MCF 10A (cell line): Measurements from ENCODE around the gene ZNF407. TPM values are rescaled to one million over a fixed set of nuclear protein-coding genes. Genes with fewer than 3 reads are reported as not detected.

ENCODE experiments used
- BruUV-seq: library from RNA; stranded (reverse); fragments of 400-500 nt; replicated peaks from 2 replicates; lab custom pipeline; 2021; lab: Mats Ljungman, UMichigan
- CTCF ChIA-PET: fragments of 300-600 bp; sonication (Branson Sonifier 250); formaldehyde crosslinking; extraction: SDS; loops from one replicate; lab custom pipeline; 2021; ENCODE audit warnings: antibody characterized with exemption, inconsistent platforms; lab: Yijun Ruan, JAX
- POLR2A ChIA-PET: fragments of 300-600, 350-650 bp; sonication (Branson Sonifier 250); formaldehyde crosslinking; extraction: SDS; loops from one replicate; lab custom pipeline; 2020; ENCODE audit warnings: antibody characterized with exemption, inconsistent platforms; lab: Yijun Ruan, JAX
- DNase-seq: peaks from one replicate; pipeline ENCODE4 v3.0.0-alpha.2; 2018; ENCODE audit not compliant: unreplicated experiment
- H3K27ac Mint-ChIP-seq: one replicate; pipeline ENCODE4 v1.8.0; 2022; ENCODE audit warnings: mild to moderate bottlenecking, low read depth, mixed read lengths; ENCODE audit not compliant: unreplicated experiment
- H3K27me3 Mint-ChIP-seq: one replicate; pipeline ENCODE4 v1.8.0; 2022; ENCODE audit warnings: mixed read lengths; ENCODE audit not compliant: insufficient read depth, unreplicated experiment
- H3K36me3 Mint-ChIP-seq: one replicate; pipeline ENCODE4 v1.8.0; 2022; ENCODE audit warnings: mild to moderate bottlenecking, moderate library complexity, mixed read lengths; ENCODE audit not compliant: insufficient read depth, unreplicated experiment
- H3K4me1 Mint-ChIP-seq: one replicate; pipeline ENCODE4 v1.8.0; 2022; ENCODE audit warnings: mixed read lengths; ENCODE audit not compliant: insufficient read depth, unreplicated experiment
- H3K4me3 Mint-ChIP-seq: one replicate; pipeline ENCODE4 v1.8.0; 2022; ENCODE audit warnings: mild to moderate bottlenecking, moderate library complexity, mixed read lengths; ENCODE audit not compliant: unreplicated experiment
- H3K9me3 Mint-ChIP-seq: one replicate; pipeline ENCODE4 v1.8.0; 2022; ENCODE audit warnings: mixed read lengths; ENCODE audit not compliant: unreplicated experiment
- intact Hi-C: fragments of 100-400 bp; cut with micrococcal nuclease; formaldehyde crosslinking; loops from 2 replicates; pipeline ENCODE4 v1.14.1; 2022
- total RNA-seq: library from RNA; stranded (reverse); gene quantifications from 2 replicates; pipeline ENCODE4 v1.2.3, GENCODE V29; 2022
- TF ChIP-seq, protein P1 (sequence below): fragments of 200-600 bp; IDR thresholded peaks from one replicate; pipeline ENCODE4 v1.8.0; 2022; ENCODE audit warnings: antibody characterized with exemption, mild to moderate bottlenecking; ENCODE audit not compliant: unreplicated experiment

The ZNF407 gene
- total RNA-seq, 1 experiment from 2014 or later = 9.5 TPM

DNA sequence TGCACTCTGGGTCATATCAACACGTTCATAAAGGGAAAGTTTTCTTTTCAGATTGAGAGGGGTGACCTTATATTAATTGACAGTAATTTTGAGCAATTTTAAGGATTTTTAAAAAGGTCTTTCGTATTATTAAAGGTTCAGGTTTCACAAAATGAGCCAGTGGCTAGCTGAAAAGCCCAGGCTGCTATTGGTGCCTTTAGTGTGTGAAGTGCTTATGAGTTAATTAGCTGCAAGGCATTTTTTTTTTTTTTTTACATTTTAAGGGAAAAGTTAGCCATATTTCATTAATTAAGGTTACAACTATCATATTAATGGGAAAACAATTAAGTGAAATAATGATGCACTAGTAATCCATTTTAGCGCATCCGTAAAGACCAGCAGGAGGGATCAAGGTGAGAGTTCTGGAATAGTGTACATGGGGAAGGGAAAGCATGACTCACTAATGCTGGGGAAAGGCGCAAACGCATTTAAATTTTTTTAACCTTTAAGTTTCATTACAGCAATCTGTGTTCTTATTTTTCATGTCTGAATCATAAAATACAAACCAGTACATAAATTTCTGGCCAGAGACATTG, 200.0 kb downstream of the ZNF407 start:
- no peaks in the 10 kb centered on the region for H3K36me3 Mint-ChIP-seq
- no peak overlapping the region for H3K27ac Mint-ChIP-seq
- H3K27me3 Mint-ChIP-seq = no peaks in the 10 kb centered on the region
- H3K9me3 Mint-ChIP-seq = no peaks in the 10 kb centered on the region
- TF ChIP-seq, protein P1, sequence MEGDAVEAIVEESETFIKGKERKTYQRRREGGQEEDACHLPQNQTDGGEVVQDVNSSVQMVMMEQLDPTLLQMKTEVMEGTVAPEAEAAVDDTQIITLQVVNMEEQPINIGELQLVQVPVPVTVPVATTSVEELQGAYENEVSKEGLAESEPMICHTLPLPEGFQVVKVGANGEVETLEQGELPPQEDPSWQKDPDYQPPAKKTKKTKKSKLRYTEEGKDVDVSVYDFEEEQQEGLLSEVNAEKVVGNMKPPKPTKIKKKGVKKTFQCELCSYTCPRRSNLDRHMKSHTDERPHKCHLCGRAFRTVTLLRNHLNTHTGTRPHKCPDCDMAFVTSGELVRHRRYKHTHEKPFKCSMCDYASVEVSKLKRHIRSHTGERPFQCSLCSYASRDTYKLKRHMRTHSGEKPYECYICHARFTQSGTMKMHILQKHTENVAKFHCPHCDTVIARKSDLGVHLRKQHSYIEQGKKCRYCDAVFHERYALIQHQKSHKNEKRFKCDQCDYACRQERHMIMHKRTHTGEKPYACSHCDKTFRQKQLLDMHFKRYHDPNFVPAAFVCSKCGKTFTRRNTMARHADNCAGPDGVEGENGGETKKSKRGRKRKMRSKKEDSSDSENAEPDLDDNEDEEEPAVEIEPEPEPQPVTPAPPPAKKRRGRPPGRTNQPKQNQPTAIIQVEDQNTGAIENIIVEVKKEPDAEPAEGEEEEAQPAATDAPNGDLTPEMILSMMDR = no peak
- intact Hi-C loops = no loop called here
- no peak overlapping the region for H3K4me3 Mint-ChIP-seq
- no peak for DNase-seq
- ChIA-PET CTCF (interaction anchor here (0.5 to 0.6 kb wide), 2 partner anchors 10 to 70 kb away, joined by 3 read pairs; no protein-coding TSS in a partner anchor), POLR2A (interaction anchor here (0.7 to 2.0 kb wide), 2 partner anchors 9 to 1728 kb away, joined by 4 to 9 read pairs; no protein-coding TSS in a partner anchor)
- peaks cover 15% of the 10 kb centered on the region for H3K4me1 Mint-ChIP-seq
- no TSS peak for BruUV-seq

DNA sequence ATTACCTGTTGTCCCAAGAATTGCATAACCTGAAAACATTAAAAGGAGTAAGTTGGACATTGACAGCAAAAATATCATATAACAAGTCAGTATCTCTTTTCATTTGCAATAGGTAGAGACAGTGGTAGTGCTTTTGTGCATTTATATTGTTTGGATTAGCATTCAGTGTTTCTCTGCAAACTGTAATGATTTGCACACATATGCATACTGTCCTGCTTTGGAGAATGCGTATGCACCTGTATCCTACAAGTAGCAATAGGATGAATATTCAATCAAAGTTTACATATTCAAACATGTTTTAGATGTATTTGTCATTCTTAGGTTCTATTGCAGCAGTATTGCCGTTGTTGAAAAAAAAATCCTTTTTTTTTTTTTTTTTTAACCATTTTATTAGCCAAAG, 201.9 kb downstream of the ZNF407 start:
- no peak overlapping the region for H3K27ac Mint-ChIP-seq
- DNase-seq = no peak
- TF ChIP-seq, protein P1 = no peak
- peaks cover 16% of the 10 kb centered on the region for H3K4me1 Mint-ChIP-seq
- no peak overlapping the region for H3K4me3 Mint-ChIP-seq
- ChIA-PET CTCF (no interaction called here), POLR2A (no interaction called here)
- no peaks in the 10 kb centered on the region for H3K36me3 Mint-ChIP-seq
- BruUV-seq = no TSS peak
- intact Hi-C loops = no loop called here
- H3K9me3 Mint-ChIP-seq = no peaks in the 10 kb centered on the region
- H3K27me3 Mint-ChIP-seq = no peaks in the 10 kb centered on the region

DNA sequence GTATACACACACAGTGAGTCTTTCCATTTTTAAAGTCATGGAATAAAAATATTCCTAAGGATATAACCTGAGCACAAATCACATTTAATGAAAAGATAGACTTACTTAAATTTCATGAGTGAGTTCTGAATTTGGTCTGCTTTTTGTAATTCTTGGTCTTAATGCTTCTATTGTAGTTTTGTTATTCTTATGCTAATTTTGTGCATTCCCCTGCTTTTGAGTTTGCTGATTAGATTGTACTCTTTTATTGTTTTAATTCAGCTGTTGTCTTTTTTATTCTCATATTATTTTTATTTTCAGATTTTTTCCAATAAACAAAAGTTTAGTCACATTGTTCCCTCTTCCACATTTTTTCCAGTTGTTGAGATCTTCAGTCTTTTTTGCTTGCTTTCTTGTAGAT, 202.4 kb downstream of the ZNF407 start:
- no peak overlapping the region for H3K27ac Mint-ChIP-seq

DNA sequence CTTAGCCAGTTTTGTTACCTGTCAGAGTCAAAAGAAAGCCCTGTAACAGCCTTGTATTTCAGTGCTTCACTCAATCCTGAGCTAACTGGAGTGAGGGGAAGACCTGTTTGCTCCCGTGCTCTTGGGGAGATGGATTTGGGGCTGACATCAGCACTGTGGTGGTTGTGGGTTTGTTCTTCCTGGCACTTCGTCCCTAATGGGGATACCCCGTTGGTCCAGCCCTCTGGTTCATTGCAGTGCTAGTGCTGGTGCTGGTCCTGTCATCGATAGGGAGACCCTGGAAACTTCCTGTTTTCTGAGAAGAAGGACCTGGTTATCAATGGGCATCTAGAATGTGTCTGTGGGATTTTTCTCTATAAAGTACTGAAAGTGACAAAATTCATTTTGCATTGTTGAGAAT, 205.4 kb downstream of the ZNF407 start:
- BruUV-seq = no TSS peak
- Mint-ChIP-seq H3K4me3 (no peak overlapping the region), H3K27ac (no peak overlapping the region), H3K4me1 (peaks cover 21% of the 10 kb centered on the region), H3K27me3 (no peaks in the 10 kb centered on the region), H3K36me3 (no peaks in the 10 kb centered on the region), H3K9me3 (no peaks in the 10 kb centered on the region)
- no peak for DNase-seq
- CTCF ChIA-PET = no interaction called here
- POLR2A ChIA-PET = no interaction called here
- intact Hi-C loops = no loop called here
- TF ChIP-seq, protein P1 = no peak

More for the DNA sequence above, 202.4 kb downstream of the ZNF407 start:
- no TSS peak for BruUV-seq
- ChIA-PET POLR2A (no interaction called here), CTCF (no interaction called here)
- peaks cover 22% of the 10 kb centered on the region for H3K4me1 Mint-ChIP-seq
- no peaks in the 10 kb centered on the region for H3K36me3 Mint-ChIP-seq
- intact Hi-C loops = no loop called here
- TF ChIP-seq, protein P1 = no peak
- DNase-seq = no peak
- H3K4me3 Mint-ChIP-seq = no peak overlapping the region
- H3K9me3 Mint-ChIP-seq = no peaks in the 10 kb centered on the region
- H3K27me3 Mint-ChIP-seq = no peaks in the 10 kb centered on the region
